ENCODE data around the gene TPPP. TPM values are rescaled to one million over a fixed set of nuclear protein-coding genes. Genes with fewer than 3 reads are reported as not detected.

TPPP gene
- total RNA-seq, 4 donors from 2014 or later: 7.2 to 11.1 (median 8.4) TPM

GRCh38 chr5:625516-625915, 67.6 kb downstream of the TPPP start:
- H3K27me3 ChIP-seq: no peaks in the 10 kb centered on the region
- intact Hi-C loops (cut with DNase I): no loop called here
- H3K27ac ChIP-seq: no peak overlapping the region
- no peak for DNase-seq
- TF ChIP-seq POLR2A (IDR thresholded peaks at IDR 0.05): no peak
- no peak for TF ChIP-seq CTCF (IDR thresholded peaks at IDR 0.05)
- H3K9me3 ChIP-seq: no peaks in the 10 kb centered on the region
- WGBS, 2 donors: 97 to 98% methylated on average over 16 of the region's 16 CpGs
- H3K4me1 ChIP-seq: peaks cover 0 to 7% of the 10 kb centered on the region in 2 donors
- H3K36me3 ChIP-seq: peaks cover 4 to 5% of the 10 kb centered on the region in 2 donors
- no peak overlapping the region for H3K4me3 ChIP-seq (replicated peaks in 1 of 3)

- WGBS, 2 donors: 79 to 83% methylated on average over 13 of the region's 13 CpGs
- H3K4me1 ChIP-seq: peaks cover 0 to 7% of the 10 kb centered on the region in 2 donors
- H3K9me3 ChIP-seq: no peaks in the 10 kb centered on the region
- DNase-seq: no peak
- TF ChIP-seq POLR2A (IDR thresholded peaks at IDR 0.05) (no peak), CTCF (IDR thresholded peaks at IDR 0.05) (no peak)
- intact Hi-C loops (cut with DNase I): no loop called here
- H3K27ac ChIP-seq: no peak overlapping the region
- H3K4me3 ChIP-seq (replicated peaks in 1 of 3): no peak overlapping the region
- no peaks in the 10 kb centered on the region for H3K27me3 ChIP-seq
- H3K36me3 ChIP-seq: peaks cover 10 to 11% of the 10 kb centered on the region in 2 donors
These were observed 68.3 kb downstream of the TPPP start for GRCh38 chr5:624951-625230.

GRCh38 chr5:624118-624950, 68.8 kb downstream of the TPPP start:
- Histone ChIP-seq H3K27me3 (no peaks in the 10 kb centered on the region), H3K9me3 (no peaks in the 10 kb centered on the region), H3K27ac (no peak overlapping the region), H3K4me3 (replicated peaks in 1 of 3) (no peak overlapping the region), H3K4me1 (peaks cover 0 to 7% of the 10 kb centered on the region in 2 donors), H3K36me3 (peaks cover 14 to 17% of the 10 kb centered on the region in 2 donors)
- no peak for DNase-seq
- 92 to 93% methylated on average over 20 to 33 of the region's 38 CpGs for WGBS, 2 donors
- TF ChIP-seq CTCF (IDR thresholded peaks at IDR 0.05): no peak
- no peak for TF ChIP-seq POLR2A (IDR thresholded peaks at IDR 0.05)
- intact Hi-C loops (cut with DNase I): no loop called here

GRCh38 chr5:623531-623930, 69.6 kb downstream of the TPPP start:
- peaks cover 16 to 17% of the 10 kb centered on the region in 2 donors for H3K36me3 ChIP-seq
- WGBS, 2 donors: 90 to 96% methylated on average over 13 of the region's 13 CpGs

More at GRCh38 chr5:623531-623930, 69.6 kb downstream of the TPPP start:
- DNase-seq: no peak
- Histone ChIP-seq H3K4me1 (no peaks in the 10 kb centered on the region), H3K27ac (no peak overlapping the region), H3K27me3 (no peaks in the 10 kb centered on the region), H3K9me3 (no peaks in the 10 kb centered on the region), H3K4me3 (replicated peaks in 1 of 3) (no peak overlapping the region)
- intact Hi-C loops (cut with DNase I): no loop called here
- TF ChIP-seq CTCF (IDR thresholded peaks at IDR 0.05) (no peak), POLR2A (IDR thresholded peaks at IDR 0.05) (no peak)
